H1 (cell line): ENCODE measurements around the gene HSH2D. TPM values are rescaled to one million over a fixed set of nuclear protein-coding genes. Genes with fewer than 3 reads are reported as not detected.

Experiments
- CTCF ChIA-PET: fragments of 300-600 bp; sonication (Branson Sonifier 250); formaldehyde crosslinking; loops from one replicate; lab custom pipeline; 2021; ENCODE audit not compliant: partially characterized antibody; lab: Charles Lee
- POLR2A ChIA-PET: fragments of 300-600 bp; sonication (Branson Sonifier 250); formaldehyde crosslinking; loops from one replicate; lab custom pipeline; 2021; ENCODE audit warnings: inconsistent platforms; ENCODE audit not compliant: partially characterized antibody; lab: Charles Lee
- DNase-seq, 2 experiments: peaks; one replicate each; pipeline versions ENCODE4 v3.0.0 to v3.0.0-alpha.2; 2010 to 2022; ENCODE audit warnings: low spot score in 2 of 2, low read depth in 1 of 2, mixed read lengths in 1 of 2
- FAIRE-seq: peaks from 2 replicates; lab custom pipeline; 2011; peaks lifted over from hg19 to GRCh38; lab: Jason Lieb, UNC
- H2AFZ ChIP-seq: 2 replicates; pipeline ENCODE4 v1.8.1; 2012; ENCODE audit warnings: low read length, inconsistent platforms
- H2AK5ac ChIP-seq: 2 replicates; pipeline ENCODE4 v1.6.1; 2013; ENCODE audit warnings: low read depth, low read length
- H2BK120ac ChIP-seq: replicated peaks from 2 replicates; pipeline ENCODE3; 2013; ENCODE audit warnings: low read depth, low read length, inconsistent platforms
- H2BK12ac ChIP-seq: 2 replicates; pipeline ENCODE4 v1.6.1; 2013; ENCODE audit warnings: low read depth, low read length
- H2BK15ac ChIP-seq: 2 replicates; pipeline ENCODE4 v1.6.1; 2013; ENCODE audit warnings: low read length
- H2BK20ac ChIP-seq: 2 replicates; pipeline ENCODE4 v1.6.1; 2013; ENCODE audit warnings: low read length
- H2BK5ac ChIP-seq: 2 replicates; pipeline ENCODE4 v1.6.1; 2013; ENCODE audit warnings: low read depth, low read length
- H3K14ac ChIP-seq: 2 replicates; pipeline ENCODE4 v1.6.1; 2013; ENCODE audit warnings: inconsistent platforms; ENCODE audit not compliant: insufficient read length
- H3K18ac ChIP-seq: 2 replicates; pipeline ENCODE4 v1.6.1; 2013; ENCODE audit warnings: low read length; ENCODE audit errors: extremely low read depth
- H3K23ac ChIP-seq: 2 replicates; pipeline ENCODE4 v1.6.1; 2013; ENCODE audit warnings: inconsistent platforms; ENCODE audit not compliant: insufficient read length
- H3K23me2 ChIP-seq: 2 replicates; pipeline ENCODE4 v1.6.1; 2013; ENCODE audit warnings: low read depth, low read length
- H3K27ac ChIP-seq: 2 replicates; pipeline ENCODE4 v1.6.1; 2011; ENCODE audit warnings: low read depth, low read length, inconsistent platforms
- H3K27me3 ChIP-seq, 4 experiments: replicated peaks in 1 of 4; 1 replicate in 1 of 4; 2 replicates in 3 of 4; pipeline versions ENCODE4 v1.6.1 to v1.8.1; 2011 to 2013; ENCODE audit warnings: low read length in 3 of 4, mild to moderate bottlenecking in 3 of 4, inconsistent platforms in 2 of 4, mixed read lengths in 2 of 4, moderate library complexity in 1 of 4; ENCODE audit not compliant: control insufficient read depth in 3 of 4, insufficient read depth in 3 of 4; ENCODE audit errors: extremely low read depth in 1 of 4
- H3K36me3 ChIP-seq, 4 experiments: 2 replicates each; pipeline versions ENCODE4 v1.6.1 to v1.8.1; 2011 to 2013; ENCODE audit warnings: mild to moderate bottlenecking in 4 of 4, low read length in 3 of 4, moderate library complexity in 2 of 4, control low read depth in 1 of 4, inconsistent platforms in 1 of 4; ENCODE audit not compliant: insufficient read depth in 4 of 4, control insufficient read depth in 2 of 4
- H3K4ac ChIP-seq: replicated peaks from 2 replicates; pipeline ENCODE3; 2013; ENCODE audit warnings: low read length, low read depth, mixed read lengths, inconsistent platforms; ENCODE audit not compliant: insufficient read length
- H3K4me1 ChIP-seq, 4 experiments: replicated peaks in 1 of 4; 1 replicate in 1 of 4; 2 replicates in 3 of 4; pipeline versions ENCODE4 v1.6.1 to v1.8.1; 2011 to 2013; ENCODE audit warnings: low read length in 3 of 4, inconsistent platforms in 2 of 4, mixed read lengths in 1 of 4; ENCODE audit not compliant: insufficient read depth in 4 of 4, control insufficient read depth in 3 of 4
- H3K4me2 ChIP-seq, 2 experiments: 2 replicates each; pipeline versions ENCODE4 v1.6.1 to v1.8.1; 2011 to 2013; ENCODE audit warnings: low read depth in 2 of 2, low read length in 2 of 2, control low read depth in 1 of 2, inconsistent platforms in 1 of 2, mild to moderate bottlenecking in 1 of 2; ENCODE audit not compliant: insufficient read depth in 1 of 2
- H3K4me3 ChIP-seq, 4 experiments: fragments of 200-600, 300-600 bp in 1 of 4; sonication (generic), shearing (Covaris generic), sonication (Bioruptor Twin) in 1 of 4; 2 replicates each; pipeline versions ENCODE4 v1.5.1 to v1.8.1; 2011 to 2016; ENCODE audit warnings: low read length in 4 of 4, low read depth in 3 of 4, control low read depth in 2 of 4, inconsistent platforms in 2 of 4, mild to moderate bottlenecking in 2 of 4, mixed read lengths in 1 of 4, moderate library complexity in 1 of 4; ENCODE audit not compliant: insufficient read depth in 2 of 4; ENCODE audit errors: extremely low read depth in 1 of 4
- H3K56ac ChIP-seq: replicated peaks from 2 replicates; pipeline ENCODE3; 2013; ENCODE audit warnings: low read depth, mild to moderate bottlenecking, mixed read lengths, low read length, inconsistent platforms; ENCODE audit not compliant: insufficient read length
- H3K79me1 ChIP-seq: 2 replicates; pipeline ENCODE4 v1.6.1; 2013; ENCODE audit warnings: low read depth, low read length, control low read depth
- H3K79me2 ChIP-seq, 2 experiments: 2 replicates each; pipeline versions ENCODE4 v1.6.1 to v1.8.1; 2012 to 2013; ENCODE audit warnings: low read length in 2 of 2, mild to moderate bottlenecking in 2 of 2, inconsistent platforms in 1 of 2; ENCODE audit not compliant: insufficient read depth in 2 of 2, control insufficient read depth in 1 of 2
- H3K9ac ChIP-seq, 4 experiments: replicated peaks in 1 of 4; 1 replicate in 1 of 4; 2 replicates in 3 of 4; pipeline versions ENCODE4 v1.6.1 to v1.8.1; 2011 to 2013; ENCODE audit warnings: low read depth in 3 of 4, low read length in 3 of 4, control low read depth in 2 of 4, mild to moderate bottlenecking in 2 of 4, moderate library complexity in 2 of 4, inconsistent platforms in 1 of 4; ENCODE audit errors: extremely low read depth in 1 of 4
- H3K9me3 ChIP-seq, 2 experiments: 2 replicates each; pipeline versions ENCODE4 v1.6.1 to v1.8.1; 2012 to 2013; ENCODE audit warnings: mild to moderate bottlenecking in 2 of 2, moderate library complexity in 2 of 2, control low read depth in 1 of 2, inconsistent platforms in 1 of 2, low read depth in 1 of 2, low read length in 1 of 2, mixed read lengths in 1 of 2; ENCODE audit not compliant: insufficient read depth in 2 of 2
- H4K20me1 ChIP-seq, 2 experiments: replicated peaks in 1 of 2; 2 replicates each; pipeline versions ENCODE3 to v1.8.1; 2011 to 2013; ENCODE audit warnings: inconsistent platforms in 2 of 2, low read length in 2 of 2, mild to moderate bottlenecking in 1 of 2; ENCODE audit not compliant: insufficient read depth in 2 of 2, control insufficient read depth in 1 of 2
- H4K5ac ChIP-seq: 2 replicates; pipeline ENCODE4 v1.6.1; 2013; ENCODE audit warnings: low read length, low read depth, mixed read lengths, inconsistent platforms; ENCODE audit not compliant: insufficient read length
- H4K8ac ChIP-seq: 2 replicates; pipeline ENCODE4 v1.8.0; 2013; ENCODE audit warnings: mild to moderate bottlenecking, moderate library complexity, low read length, inconsistent platforms; ENCODE audit not compliant: insufficient read depth; ENCODE audit errors: extremely low read depth
- H4K91ac ChIP-seq: replicated peaks from 2 replicates; pipeline ENCODE3; 2013; ENCODE audit warnings: low read length, mixed read lengths, inconsistent platforms; ENCODE audit not compliant: insufficient read length
- JUND ChIP-seq: IDR thresholded peaks from 2 replicates; pipeline ENCODE4 v1.6.1; 2011; ENCODE audit warnings: mild to moderate bottlenecking, improper control_type of control experiment, low read length
- POLR2AphosphoS5 ChIP-seq: IDR thresholded peaks from 2 replicates; pipeline ENCODE4 v1.6.1; 2011; ENCODE audit warnings: low read depth, low read length
- SAP30 ChIP-seq: fragments of 300-600 bp; sonication (generic); IDR thresholded peaks from 2 replicates; pipeline ENCODE4 v1.7.1; 2012; ENCODE audit warnings: low read length, moderate library complexity, mild to moderate bottlenecking, inconsistent platforms; ENCODE audit not compliant: insufficient read depth, insufficient replicate concordance
- SP4 ChIP-seq: IDR thresholded peaks from 2 replicates; pipeline ENCODE4 v1.6.1; 2012; ENCODE audit warnings: low read length, inconsistent platforms
- TAF1 ChIP-seq: IDR thresholded peaks from 2 replicates; pipeline ENCODE4 v1.6.1; 2011; ENCODE audit warnings: mild to moderate bottlenecking, low read depth, low read length
- WGBS, 2 experiments: shearing (Covaris generic) in 1 of 2; methylation state at CpG; one replicate each; pipeline versions ENCODE4 v1.1.6 to v1.1.7; 2013 to 2015; ENCODE audit warnings: low lambda C conversion rate in 2 of 2, mixed read lengths in 2 of 2, inconsistent platforms in 1 of 2, low coverage in 1 of 2, missing lambda C conversion rate in 1 of 2; ENCODE audit not compliant: insufficient replicate concordance in 2 of 2, insufficient coverage in 1 of 2, insufficient read length in 1 of 2; ENCODE audit errors: extremely low coverage in 1 of 2, missing lambda C conversion rate in 1 of 2; 5-methylcytosine and 5-hydroxymethylcytosine counted together
- polyA plus RNA-seq, 7 experiments: library from polyadenylated mRNA; depleted of rRNA in 3 of 7; stranded (reverse) in 5 of 7; unstranded in 2 of 7; fragments of >200 nt in 5 of 7; fragments of 200-250 nt in 2 of 7; gene quantifications; 1 replicate in 5 of 7; 2 replicates in 1 of 7; 4 replicates in 1 of 7; pipeline versions ENCODE4 v1.2.1 to v1.2.3, GENCODE V29; 2011 to 2013; ENCODE audit warnings: missing spikeins in 2 of 7, mixed read lengths in 2 of 7
- total RNA-seq: library from RNA; stranded (reverse); fragmentation: NEBNext Ultra II Directional; extraction: Animal tissue kit (Norgen Biotek cat#: 25700); gene quantifications from 2 replicates; pipeline ENCODE4 v1.2.1, GENCODE V29; 2021

HSH2D gene
- total and polyA plus RNA-seq, 2 of the 8 experiments (the other 6 are each of a cell fraction or from before 2014, with no cell fraction given) = 0.67 to 1.6 TPM

GRCh38 chr19:16175954-16176353 is 32.5 kb downstream of the HSH2D start:
- H3K79me1 ChIP-seq = no peaks in the 10 kb centered on the region
- TF ChIP-seq JUND = no peak
- TF ChIP-seq TAF1 = no peak
- TF ChIP-seq SP4 = no peak
- no peak for TF ChIP-seq POLR2AphosphoS5
- no peak for TF ChIP-seq SAP30
- TF ChIP-seq, all 59 proteins: peak for 0
- Histone ChIP-seq H2BK12ac (no peak overlapping the region), H3K36me3 (no peaks in the 10 kb centered on the region), H2BK120ac (no peak overlapping the region), H3K56ac (no peak overlapping the region), H4K20me1 (no peaks in the 10 kb centered on the region), H3K4me2 (no peak overlapping the region), H2BK15ac (no peak overlapping the region), H2AFZ (no peak overlapping the region), H3K4ac (no peak overlapping the region), H4K91ac (no peak overlapping the region), H3K4me1 (no peaks in the 10 kb centered on the region), H3K23ac (no peak overlapping the region), H3K14ac (no peak overlapping the region), H3K9me3 (peaks cover 8 to 10% of the 10 kb centered on the region in 2 experiments; a peak in 3 of 4 replicates), H3K27me3 (no peaks in the 10 kb centered on the region), H2AK5ac (no peak overlapping the region), H4K5ac (no peak overlapping the region), H3K79me2 (no peaks in the 10 kb centered on the region), H2BK5ac (no peak overlapping the region), H4K8ac (no peak overlapping the region), H3K27ac (no peak overlapping the region), H3K4me3 (no peak overlapping the region), H3K18ac (no peak overlapping the region), H3K9ac (no peak overlapping the region), H3K23me2 (no peaks in the 10 kb centered on the region), H2BK20ac (no peak overlapping the region)
- CTCF ChIA-PET = interaction anchor here (0.5 to 1.2 kb wide), 3 partner anchors 88 to 201 kb away, joined by 3 to 4 read pairs (median 3); no protein-coding TSS in a partner anchor
- FAIRE-seq (no peak), DNase-seq (no peak)
- POLR2A ChIA-PET = interaction anchor here (0.6 kb wide), 1 partner anchor 119 kb away, joined by 3 read pairs; no protein-coding TSS in a partner anchor
- WGBS, 2 experiments = 55% methylated on average over 2 of the region's 2 CpGs; no CpG with 5 or more reads in 1 of the 2 experiments
